HG03039 (cell line): ENCODE results near the gene OTUD5.
A peak's percentile ranks its signal among the peaks of the same experiment; 100 is the strongest.

Experiments
- ATAC-seq: cut with Tn5 transposase; IDR thresholded peaks from one replicate; pipeline ENCODE4 v1.9.1; 2021; ENCODE audit warnings: mild to moderate bottlenecking, moderate library complexity; ENCODE audit not compliant: unreplicated experiment

OTUD5 gene

DNA sequence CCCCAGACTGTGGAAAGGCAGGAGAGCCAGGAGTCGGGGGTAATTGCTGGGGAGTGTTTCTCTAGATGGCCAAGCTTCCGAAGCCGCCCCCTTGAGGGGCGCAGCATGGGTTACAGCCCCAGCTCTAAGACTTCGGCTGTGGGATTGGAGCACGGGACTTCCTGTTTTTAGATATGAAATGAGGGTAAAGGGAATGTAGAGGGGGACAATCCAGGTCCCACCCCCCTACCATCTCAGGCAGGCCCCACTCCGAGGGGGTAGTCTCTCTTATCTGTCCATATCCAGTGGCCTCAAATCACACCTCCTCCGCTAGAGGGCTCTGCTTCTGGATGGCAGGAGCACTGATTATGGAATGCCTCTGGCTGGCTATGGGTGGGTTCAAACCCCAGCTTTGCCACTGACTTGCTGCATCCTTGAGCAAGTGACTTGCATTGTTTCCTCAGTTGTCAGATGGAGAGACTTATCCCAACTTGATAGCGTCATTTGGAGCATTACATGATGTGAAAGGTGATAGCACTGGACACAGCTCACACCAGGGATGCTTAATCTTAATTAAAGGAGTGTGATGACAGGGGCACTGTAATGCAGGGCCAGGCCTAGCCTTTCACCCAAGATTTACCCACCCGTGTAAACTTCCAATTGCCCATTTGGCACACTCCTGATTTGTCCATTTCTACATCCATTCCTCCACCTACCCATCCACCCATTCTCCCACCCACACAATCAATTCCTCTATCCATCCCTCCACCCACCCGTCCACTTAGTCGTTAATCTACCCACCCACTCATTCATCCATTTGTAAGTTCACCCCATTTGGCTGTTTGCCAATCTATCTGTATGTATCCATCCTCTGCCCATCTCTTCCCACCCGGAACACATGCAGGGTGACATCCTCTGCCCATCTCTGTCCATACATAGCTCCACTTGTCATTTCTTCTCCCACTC lies 15.1 kb upstream of the OTUD5 start:
- no peak for ATAC-seq

DNA sequence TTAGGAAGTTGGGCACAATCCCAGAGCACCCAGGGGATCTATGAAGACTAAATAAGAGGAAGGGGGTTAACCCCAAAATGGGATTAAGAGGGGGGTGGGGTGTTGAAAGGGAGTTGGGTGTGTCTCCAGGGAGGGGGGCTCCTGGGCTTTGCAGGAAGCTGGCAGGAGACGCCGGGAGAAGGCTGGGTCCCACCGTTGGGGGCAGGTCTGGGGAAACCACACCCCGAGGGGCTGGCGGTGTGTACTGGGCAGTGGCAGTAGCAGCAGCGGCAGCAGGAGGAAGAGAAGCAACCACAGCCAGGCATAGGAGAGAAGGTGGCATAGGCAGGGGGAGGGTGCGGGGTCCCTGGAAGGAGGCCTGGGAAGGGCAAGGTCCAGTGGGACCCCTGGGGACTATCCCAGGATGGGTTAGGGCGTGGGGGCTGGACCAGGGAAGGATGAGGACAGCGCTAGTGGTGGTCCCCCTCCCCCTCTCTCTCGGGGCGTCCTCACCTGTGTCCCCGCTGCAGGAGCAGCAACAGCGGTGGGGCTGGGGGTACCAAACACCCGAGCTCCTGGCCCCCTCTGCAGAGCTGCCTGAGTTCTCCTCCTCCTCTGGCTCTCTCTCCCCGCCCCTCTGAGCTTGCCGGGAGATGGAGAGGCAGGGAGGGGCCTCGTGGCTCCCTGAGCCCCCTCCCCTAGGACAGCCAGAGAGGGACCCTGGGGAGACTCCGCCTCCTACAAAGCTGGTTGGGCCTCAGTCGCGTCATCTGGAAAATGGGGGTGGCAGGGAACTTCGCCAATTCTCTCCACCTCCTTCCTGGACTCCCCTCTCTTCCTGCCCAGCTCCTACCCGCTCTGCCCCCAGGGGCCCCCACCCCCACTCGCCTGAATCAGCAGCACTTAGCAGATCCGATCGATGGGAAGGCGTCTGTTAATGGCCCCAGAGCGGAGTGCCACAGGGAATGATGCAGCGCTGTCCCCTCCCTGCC lies 14.1 kb upstream of the OTUD5 start, which contains the start of gene KCND1:
TSS of gene KCND1 (minus strand) at position 596 of the 971 bp plus-strand sequence. CDS start 1,573 bp downstream, outside the sequence.
- ATAC-seq = no peak

GRCh38 chrX:48969471-48969870 lies 12.1 kb upstream of the OTUD5 start:
- no peak for ATAC-seq

GRCh38 chrX:48968377-48968776 lies 11.0 kb upstream of the OTUD5 start:
- ATAC-seq = no peak

DNA sequence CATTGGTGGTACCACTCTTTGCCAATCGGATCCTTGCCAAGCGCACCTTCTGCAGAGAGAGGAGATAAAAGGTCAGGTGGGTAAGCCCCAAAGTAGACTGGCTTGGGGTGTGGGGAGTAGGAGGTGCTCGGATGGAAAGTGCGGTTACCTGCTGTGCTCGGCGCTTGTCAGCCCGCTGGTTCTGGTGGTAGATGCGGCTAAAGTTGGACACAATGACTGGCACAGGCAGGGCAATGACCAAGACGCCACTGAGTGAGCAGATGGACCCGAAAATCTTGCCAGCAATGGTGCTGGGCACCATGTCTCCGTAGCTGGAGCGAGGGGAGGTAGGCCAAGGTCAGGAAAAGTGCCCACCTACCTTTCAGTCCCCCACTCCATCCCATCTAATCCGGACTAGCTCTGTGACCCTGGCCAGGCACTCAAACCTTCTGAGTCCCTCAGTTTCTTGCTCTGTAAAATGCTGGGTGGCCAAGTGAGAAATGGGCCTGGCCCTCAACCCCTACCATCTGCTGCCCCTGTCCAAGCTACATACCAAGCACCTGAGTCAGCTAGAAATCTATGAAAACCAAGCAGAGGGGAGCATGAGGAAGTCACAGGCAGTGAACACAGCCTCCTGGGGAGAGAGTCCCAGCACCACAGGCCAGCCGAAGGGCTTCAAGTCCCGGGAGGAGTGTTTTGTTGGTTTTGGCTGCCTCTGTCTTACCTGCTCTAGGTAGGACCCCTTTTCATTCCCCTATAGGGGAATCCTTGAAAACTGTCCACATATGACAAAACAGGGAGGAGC lies 9.6 kb upstream of the OTUD5 start:
- ATAC-seq = no peak

GRCh38 chrX:48965959-48966358 lies 8.6 kb upstream of the OTUD5 start:
- no peak for ATAC-seq

- no peak for ATAC-seq
Observed at GRCh38 chrX:48961585-48962091, 4.2 kb upstream of the OTUD5 start.

- no peak for ATAC-seq
Observed at GRCh38 chrX:48960291-48960690, 2.9 kb upstream of the OTUD5 start.

DNA sequence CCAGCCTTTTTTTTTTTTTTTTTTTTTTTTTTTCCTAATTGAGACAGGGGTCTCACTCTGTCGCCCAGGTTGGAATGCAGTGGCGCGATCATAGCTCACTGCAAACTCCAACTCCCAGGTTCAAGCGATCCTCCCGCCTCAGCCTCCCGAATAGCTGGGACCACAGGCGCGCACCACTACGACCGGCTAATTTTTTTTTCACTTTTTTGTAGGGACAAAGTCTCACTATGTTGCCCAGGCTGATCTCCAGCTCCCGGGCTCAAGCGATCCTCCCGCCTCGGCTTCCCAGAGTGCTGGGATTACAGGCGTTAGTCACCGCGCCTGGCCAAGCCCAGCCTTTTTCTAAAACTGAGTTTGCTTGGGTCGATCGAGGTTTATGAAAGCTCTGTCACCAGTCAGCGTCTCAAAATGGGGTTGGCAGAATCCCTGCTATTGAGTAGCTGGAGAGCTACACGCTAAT lies 1.3 kb upstream of the OTUD5 start:
- no peak for ATAC-seq

DNA sequence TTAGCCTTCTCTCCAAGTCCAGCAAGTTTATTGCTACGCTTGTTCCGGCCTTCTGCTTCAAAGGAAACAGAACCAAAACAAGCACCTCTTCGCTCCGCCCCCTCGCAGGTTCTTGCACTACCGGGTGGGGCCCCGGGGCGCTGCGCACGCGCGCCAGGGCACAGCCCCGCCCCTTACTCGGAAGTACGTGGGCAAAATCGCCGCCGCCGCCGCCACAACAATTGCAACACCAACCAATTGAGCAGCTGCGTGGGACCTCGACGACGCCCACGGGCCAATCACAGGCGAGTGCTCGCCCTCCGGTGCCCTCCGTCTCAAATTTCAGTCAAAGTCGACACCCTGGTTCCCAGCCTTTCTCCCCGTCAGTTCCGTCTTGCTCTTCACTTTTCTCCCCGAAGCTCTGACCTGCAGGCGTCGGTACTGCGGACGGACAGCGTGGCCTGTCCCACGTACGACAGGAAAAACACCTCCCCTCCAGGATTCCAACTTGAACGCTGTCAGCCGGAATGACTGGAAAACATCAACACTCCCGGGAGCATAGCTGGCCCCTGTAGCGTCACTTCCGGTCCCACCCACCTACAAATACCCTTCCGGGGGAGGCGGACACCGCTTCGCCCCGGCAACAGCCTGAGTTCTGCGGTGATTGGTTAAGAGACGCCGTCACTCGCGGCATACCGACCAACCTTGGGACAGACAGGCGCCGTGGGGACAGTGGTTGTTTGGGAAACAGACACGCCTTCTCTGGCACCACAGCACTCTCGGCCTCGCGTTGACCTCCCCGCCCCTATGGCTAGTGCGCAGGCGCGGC lies 624 bp upstream of the OTUD5 start:
- peak; percentile 76 for ATAC-seq

DNA sequence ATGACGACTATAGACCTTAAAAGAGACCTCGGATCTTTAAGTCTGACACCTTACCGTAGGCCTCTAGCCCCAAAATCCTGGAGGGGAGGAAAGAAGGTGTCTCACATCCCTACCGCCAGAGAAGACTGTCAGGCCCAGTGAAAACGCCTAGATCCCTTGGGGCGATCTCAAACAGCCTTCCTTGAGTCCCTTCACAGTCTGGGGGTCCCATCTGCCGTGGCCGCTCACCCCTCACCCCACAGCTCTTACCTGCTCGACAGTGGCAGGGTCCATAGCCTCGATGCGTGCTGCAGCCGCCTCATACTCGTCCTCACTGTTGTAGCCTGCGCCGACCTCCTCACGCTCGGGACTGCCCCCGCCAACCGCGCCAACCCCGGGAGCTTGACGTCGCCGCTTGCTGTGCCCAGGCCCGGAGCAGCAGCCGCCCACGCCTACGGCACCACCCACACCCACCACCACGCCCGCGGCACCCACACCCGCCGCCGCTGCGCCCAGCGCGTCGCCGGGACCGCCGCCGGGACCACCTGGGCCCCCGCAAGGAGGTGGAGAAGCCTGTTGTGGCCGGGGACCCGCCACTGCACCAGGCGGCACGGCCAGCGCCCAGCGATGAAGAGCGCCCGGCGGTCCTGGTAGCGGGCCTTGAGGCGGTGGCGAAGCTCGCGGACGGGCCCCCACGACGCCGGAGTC lies 536 bp downstream of the OTUD5 start:
- ATAC-seq = peak; percentile 4

DNA sequence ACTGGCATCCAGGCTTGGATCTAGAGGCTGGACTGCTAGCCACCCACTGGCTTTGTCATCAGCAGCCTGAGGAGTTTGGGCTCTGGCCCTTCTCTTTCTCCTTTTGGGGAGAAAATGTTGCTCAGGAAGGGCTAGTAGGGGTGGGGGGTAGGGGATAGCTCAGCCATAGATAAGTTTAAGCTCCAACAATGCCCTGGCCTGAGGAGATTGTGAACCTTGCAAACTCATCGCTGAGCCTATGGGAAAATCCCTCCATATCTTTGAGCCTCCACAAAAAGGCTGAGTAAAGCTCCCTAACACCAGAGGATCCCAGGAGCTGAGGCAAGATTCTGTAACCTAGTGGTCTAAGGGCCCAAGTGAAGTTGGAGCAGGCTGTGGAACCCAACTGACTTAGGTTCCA lies 8.8 kb downstream of the OTUD5 start:
- no peak for ATAC-seq

DNA sequence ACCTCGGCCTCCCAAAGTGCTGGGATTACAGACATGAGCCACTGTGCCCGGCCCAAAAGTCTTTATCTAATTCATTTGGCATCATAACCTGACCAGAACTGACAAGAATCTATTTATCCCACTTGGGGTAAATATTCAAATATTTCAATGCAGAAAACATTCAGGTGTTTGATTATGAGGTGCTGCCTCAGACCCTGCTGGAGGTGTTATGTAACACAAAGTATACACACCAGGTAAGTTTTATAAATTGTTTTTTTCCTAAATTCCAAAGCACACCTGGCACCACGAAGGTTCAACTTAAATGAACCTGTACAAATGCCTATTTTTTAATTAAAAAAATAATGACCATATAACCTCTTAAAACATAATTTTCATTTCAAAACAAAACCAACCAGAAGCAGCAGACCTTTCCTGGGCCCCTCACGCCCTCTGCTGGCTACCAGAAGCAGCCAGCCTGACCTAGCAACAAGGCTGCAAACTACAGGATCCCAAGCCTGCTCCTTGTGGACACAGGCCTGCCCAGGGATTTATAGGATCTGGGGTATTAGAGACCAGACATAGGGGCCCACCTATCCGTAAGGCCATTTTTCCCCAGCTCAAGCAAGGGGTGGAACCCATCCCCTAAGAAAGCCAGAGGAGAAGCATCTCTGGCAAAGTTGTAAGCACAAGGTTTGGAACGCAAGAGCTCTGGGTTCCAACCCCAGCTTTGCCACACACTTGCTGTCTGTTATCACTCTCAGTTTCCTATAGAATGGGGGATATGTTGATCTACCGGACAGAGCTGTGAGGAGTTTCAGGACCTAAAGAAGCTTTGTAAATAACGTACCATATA lies 11.7 kb downstream of the OTUD5 start:
- ATAC-seq = no peak

- ATAC-seq = no peak
Observed at GRCh38 chrX:48942895-48943294, 14.5 kb downstream of the OTUD5 start.

- ATAC-seq = no peak
Observed at GRCh38 chrX:48940404-48940955, 16.9 kb downstream of the OTUD5 start.

DNA sequence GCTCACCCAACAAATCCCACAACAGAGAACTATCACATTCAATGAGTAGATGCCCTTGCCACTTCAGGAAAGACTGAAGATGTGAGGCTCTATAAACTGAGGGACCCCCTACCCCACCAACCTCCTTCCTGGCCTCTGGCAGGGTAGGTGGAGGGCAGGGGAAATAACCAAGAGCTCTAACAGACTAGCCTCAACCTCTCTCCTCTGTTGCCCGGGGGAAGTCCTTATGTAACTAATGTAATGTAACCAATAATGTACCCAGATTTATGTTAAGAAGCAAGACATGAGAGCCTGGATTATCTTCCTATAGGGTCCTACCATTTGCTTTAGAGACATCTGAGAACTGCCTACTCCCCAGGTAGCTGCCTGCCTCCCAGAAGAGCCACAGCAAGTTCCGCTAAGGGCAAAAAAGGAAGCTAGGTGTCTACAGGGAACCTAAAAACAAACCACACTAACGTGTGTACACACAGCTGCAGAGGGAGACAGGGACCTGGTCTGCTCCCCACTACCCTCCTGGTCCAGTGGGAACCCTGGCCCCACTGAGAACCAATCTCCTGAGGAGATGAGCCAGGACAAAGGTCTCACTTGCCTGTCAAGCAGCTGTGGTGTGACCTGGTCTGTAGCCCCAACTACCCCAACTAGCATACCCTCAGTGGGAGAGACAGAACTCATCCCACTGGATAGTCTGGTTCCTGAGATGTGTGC lies 17.7 kb downstream of the OTUD5 start:
- ATAC-seq = no peak
